HL-60 (cell line): ENCODE data around the gene DNAJC1.

Source experiments
- DNase-seq, 2 experiments: peaks; one replicate each; pipeline ENCODE4 v3.0.0-alpha.2; 2010 to 2020; ENCODE audit warnings: low read depth in 1 of 2, low spot score in 1 of 2
- H3K27ac ChIP-seq: fragments of 250-450 bp; sonication (Bioruptor Pico); replicated peaks from 2 replicates; pipeline ENCODE4 v1.5.1; 2020; ENCODE audit warnings: mild to moderate bottlenecking, moderate library complexity
- H3K27me3 ChIP-seq: fragments of 250-450 bp; sonication (Bioruptor Pico); 2 replicates; pipeline ENCODE4 v1.5.1; 2021; ENCODE audit warnings: mild to moderate bottlenecking, moderate library complexity; ENCODE audit not compliant: insufficient read depth, poor library complexity, severe bottlenecking
- H3K4me3 ChIP-seq: replicated peaks from 2 replicates; pipeline ENCODE4 v1.5.1; 2011; ENCODE audit warnings: mild to moderate bottlenecking, control low read depth, low read length; ENCODE audit not compliant: insufficient read depth
- CTCF ChIP-seq: IDR thresholded peaks from one replicate; pipeline ENCODE4 v1.5.1; 2011; ENCODE audit warnings: low read length, control low read depth, inconsistent platforms; ENCODE audit not compliant: insufficient read depth
- GABPA ChIP-seq: IDR thresholded peaks from 2 replicates; pipeline ENCODE4 v1.6.1; 2012; ENCODE audit warnings: low read depth
- POLR2AphosphoS5 ChIP-seq: IDR thresholded peaks from 2 replicates; pipeline ENCODE4 v1.6.1; 2012; ENCODE audit warnings: low read depth
- REST ChIP-seq: IDR thresholded peaks from 2 replicates; pipeline ENCODE4 v1.6.1; 2012; ENCODE audit warnings: low read depth; ENCODE audit not compliant: insufficient replicate concordance
- SPI1 ChIP-seq: IDR thresholded peaks from 2 replicates; pipeline ENCODE4 v1.6.1; 2012; ENCODE audit warnings: low read depth, mild to moderate bottlenecking, borderline replicate concordance

The DNAJC1 gene

GRCh38 chr10:21769041-21769440 is 234.5 kb downstream of the DNAJC1 start:
- Histone ChIP-seq H3K4me3 (no peak overlapping the region), H3K27me3 (no peaks in the 10 kb centered on the region), H3K27ac (no peak overlapping the region)
- TF ChIP-seq SPI1 (no peak), REST (no peak), CTCF (no peak), POLR2AphosphoS5 (no peak), GABPA (no peak)
- no peak for DNase-seq

- TF ChIP-seq GABPA: no peak
- peak; percentile 36; the same call in 1 of the 2 replicates for TF ChIP-seq SPI1
- H3K27ac ChIP-seq: no peak overlapping the region
- H3K27me3 ChIP-seq: no peaks in the 10 kb centered on the region
- H3K4me3 ChIP-seq: no peak overlapping the region
- DNase-seq: peak in 1 of 2 experiments; percentile 43
Measured at GRCh38 chr10:21764466-21765189, 238.9 kb downstream of the DNAJC1 start.

GRCh38 chr10:21760332-21760731 is 243.2 kb downstream of the DNAJC1 start:
- no peak overlapping the region for H3K4me3 ChIP-seq
- TF ChIP-seq POLR2AphosphoS5 (no peak), GABPA (no peak), REST (no peak), SPI1 (no peak), CTCF (no peak)
- H3K27ac ChIP-seq: no peak overlapping the region
- no peaks in the 10 kb centered on the region for H3K27me3 ChIP-seq
- DNase-seq: no peak

- H3K4me3 ChIP-seq: no peak overlapping the region
- no peak for DNase-seq
- TF ChIP-seq REST (no peak), CTCF (no peak), POLR2AphosphoS5 (no peak), GABPA (no peak), SPI1 (no peak)
Measured at GRCh38 chr10:21759232-21759631, 244.3 kb downstream of the DNAJC1 start.

More at GRCh38 chr10:21759232-21759631, 244.3 kb downstream of the DNAJC1 start:
- Histone ChIP-seq H3K27me3 (no peaks in the 10 kb centered on the region), H3K27ac (no peak overlapping the region)
